Ishikawa (cell line): Measurements from ENCODE around the gene KNTC1.

Experiments
- EGR1 ChIP-seq: IDR thresholded peaks from 2 replicates; pipeline ENCODE4 v1.6.1; 2012
- RAD21 ChIP-seq: IDR thresholded peaks from 2 replicates; pipeline ENCODE4 v1.6.1; 2012; ENCODE audit warnings: low read depth
- REST ChIP-seq: IDR thresholded peaks from 2 replicates; pipeline ENCODE4 v1.6.1; 2012; ENCODE audit warnings: low read depth, mild to moderate bottlenecking
- TAF1 ChIP-seq: IDR thresholded peaks from 2 replicates; pipeline ENCODE4 v1.6.1; 2012; ENCODE audit warnings: low read depth, mild to moderate bottlenecking
- TF ChIP-seq, protein P1 (sequence below): IDR thresholded peaks from 2 replicates; pipeline ENCODE4 v1.6.1; 2012

DNA sequence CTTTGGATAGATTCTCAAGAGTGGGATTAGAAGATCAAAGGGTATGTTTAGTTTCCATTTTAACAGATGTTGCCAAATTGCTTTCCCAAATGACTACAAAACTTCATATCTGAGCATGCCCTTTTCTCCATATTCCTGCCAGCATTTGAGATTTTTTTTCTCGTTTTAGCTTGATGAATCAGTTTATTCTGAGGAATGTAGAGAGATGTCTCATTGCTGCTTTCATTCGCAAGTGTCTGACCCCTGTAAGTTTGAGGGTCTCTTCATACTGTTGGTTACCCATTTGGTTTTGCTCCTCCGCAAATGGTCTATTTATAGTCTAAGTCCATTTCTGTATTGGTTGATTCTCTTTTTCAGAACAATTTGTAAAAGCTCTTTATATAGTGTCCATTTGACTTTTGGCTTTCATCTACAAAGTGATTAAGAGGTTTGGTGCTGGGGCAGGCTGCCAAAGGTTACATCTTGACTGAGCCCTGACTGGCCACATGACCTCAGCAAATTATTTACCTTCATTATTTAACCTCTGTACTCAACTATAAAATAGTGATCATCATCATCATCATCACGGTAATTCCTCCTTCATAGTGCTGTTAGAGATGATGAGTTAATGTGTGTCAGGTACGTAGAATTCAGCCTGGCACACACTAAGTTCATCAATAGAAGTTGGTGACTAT is 142.5 kb downstream of the KNTC1 start:
- TF ChIP-seq REST = no peak
- no peak for TF ChIP-seq TAF1
- TF ChIP-seq, protein P1, sequence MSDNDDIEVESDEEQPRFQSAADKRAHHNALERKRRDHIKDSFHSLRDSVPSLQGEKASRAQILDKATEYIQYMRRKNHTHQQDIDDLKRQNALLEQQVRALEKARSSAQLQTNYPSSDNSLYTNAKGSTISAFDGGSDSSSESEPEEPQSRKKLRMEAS = no peak
- TF ChIP-seq RAD21 = no peak
- no peak for TF ChIP-seq EGR1
